Measurements from ENCODE around the gene KRT40. TPM values are rescaled to one million over a fixed set of nuclear protein-coding genes. Genes with fewer than 3 reads are reported as not detected.

The KRT40 gene
- total and polyA plus RNA-seq, 8 donors, result 0.10 TPM; not detected in 7

DNA sequence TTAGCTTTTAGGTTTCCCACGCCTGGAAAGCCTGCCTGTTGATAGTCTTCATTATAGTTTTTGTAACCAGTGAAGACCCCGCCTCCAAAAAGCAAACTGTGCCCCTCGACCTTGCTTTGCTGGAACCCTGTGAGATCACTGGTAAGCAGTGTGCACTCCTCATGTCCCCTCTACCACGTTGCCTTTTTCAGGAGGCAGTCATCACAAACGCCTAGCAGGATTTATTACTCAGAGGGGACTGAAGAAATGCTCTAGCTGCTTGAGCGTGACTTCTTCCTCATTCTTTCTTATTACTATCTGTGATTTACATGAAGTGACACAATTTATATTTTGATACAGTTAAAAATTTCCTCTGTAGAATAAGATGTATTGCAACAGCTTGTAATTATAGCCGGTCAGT, 31.3 kb upstream of the KRT40 start:
- WGBS, 5 donors, result 69 to 81% (median 74%) methylated on average over 7 of the region's 7 CpGs
- DNase-seq, result no peak
- Histone ChIP-seq H3K27me3 (no peaks in the 10 kb centered on the region), H3K27ac (no peak overlapping the region), H3K36me3 (no peaks in the 10 kb centered on the region), H3K9me3 (no peaks in the 10 kb centered on the region), H3K4me1 (no peaks in the 10 kb centered on the region), H3K4me3 (no peak overlapping the region)
- intact Hi-C loops (cut with DNase I; ENCODE audit: low total_unique reads), result no loop called here
- TF ChIP-seq, protein P1, sequence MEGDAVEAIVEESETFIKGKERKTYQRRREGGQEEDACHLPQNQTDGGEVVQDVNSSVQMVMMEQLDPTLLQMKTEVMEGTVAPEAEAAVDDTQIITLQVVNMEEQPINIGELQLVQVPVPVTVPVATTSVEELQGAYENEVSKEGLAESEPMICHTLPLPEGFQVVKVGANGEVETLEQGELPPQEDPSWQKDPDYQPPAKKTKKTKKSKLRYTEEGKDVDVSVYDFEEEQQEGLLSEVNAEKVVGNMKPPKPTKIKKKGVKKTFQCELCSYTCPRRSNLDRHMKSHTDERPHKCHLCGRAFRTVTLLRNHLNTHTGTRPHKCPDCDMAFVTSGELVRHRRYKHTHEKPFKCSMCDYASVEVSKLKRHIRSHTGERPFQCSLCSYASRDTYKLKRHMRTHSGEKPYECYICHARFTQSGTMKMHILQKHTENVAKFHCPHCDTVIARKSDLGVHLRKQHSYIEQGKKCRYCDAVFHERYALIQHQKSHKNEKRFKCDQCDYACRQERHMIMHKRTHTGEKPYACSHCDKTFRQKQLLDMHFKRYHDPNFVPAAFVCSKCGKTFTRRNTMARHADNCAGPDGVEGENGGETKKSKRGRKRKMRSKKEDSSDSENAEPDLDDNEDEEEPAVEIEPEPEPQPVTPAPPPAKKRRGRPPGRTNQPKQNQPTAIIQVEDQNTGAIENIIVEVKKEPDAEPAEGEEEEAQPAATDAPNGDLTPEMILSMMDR (IDR thresholded peaks at IDR 0.05), result no peak
- TF ChIP-seq POLR2AphosphoS5 (IDR thresholded peaks at IDR 0.05), result no peak
- TF ChIP-seq POLR2A (IDR thresholded peaks at IDR 0.05), result no peak
- no peak for TF ChIP-seq EP300 (IDR thresholded peaks at IDR 0.05)

DNA sequence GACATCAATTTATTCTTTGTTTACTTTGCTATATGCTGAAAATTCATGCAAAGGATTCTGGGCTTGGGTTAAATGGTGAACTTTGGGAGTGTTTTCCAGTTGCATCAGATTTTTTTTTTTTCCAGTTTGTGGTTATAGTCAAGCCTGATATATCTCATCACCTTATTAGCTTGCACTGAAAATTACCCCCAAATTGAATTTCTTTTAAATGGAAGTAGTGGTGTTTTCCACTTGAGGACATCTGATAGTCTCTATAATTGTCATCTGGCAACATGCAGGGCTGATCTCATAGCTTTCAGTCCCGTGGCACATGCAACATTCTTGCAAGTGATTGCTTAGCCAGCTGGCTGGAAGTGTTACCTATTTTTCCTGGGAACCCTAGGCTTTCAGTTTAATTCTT, 29.5 kb upstream of the KRT40 start:
- intact Hi-C loops (cut with DNase I; ENCODE audit: low total_unique reads), result no loop called here
- TF ChIP-seq POLR2AphosphoS5 (IDR thresholded peaks at IDR 0.05) (no peak), EP300 (IDR thresholded peaks at IDR 0.05) (no peak), POLR2A (IDR thresholded peaks at IDR 0.05) (no peak)
- TF ChIP-seq, protein P1 (IDR thresholded peaks at IDR 0.05), result no peak

DNA sequence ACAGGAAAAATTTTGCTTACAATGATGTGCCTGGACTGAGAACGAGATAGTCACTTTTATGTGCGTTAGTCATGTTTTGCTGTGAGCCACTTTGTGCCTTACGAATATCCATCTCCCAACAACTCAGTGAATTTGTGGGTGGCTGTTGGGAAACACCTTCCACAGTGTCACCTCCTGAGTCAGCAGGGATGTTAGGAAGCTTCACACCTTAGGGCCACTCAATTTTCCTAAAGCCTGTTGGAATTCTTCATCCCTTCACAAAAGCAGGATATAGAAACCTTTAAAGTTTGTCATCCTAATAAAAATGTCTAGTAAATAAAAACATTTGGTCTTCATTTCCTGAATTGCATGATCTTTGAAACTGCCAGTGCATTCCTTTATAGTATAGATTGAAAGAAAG, 29.1 kb upstream of the KRT40 start:
- 85 to 96% (median 86%) methylated on average over 3 of the region's 3 CpGs for whole genome bisulfite sequencing, 5 donors
- Histone ChIP-seq H3K4me1 (no peaks in the 10 kb centered on the region), H3K4me3 (no peak overlapping the region), H3K36me3 (no peaks in the 10 kb centered on the region), H3K27ac (no peak overlapping the region), H3K9me3 (no peaks in the 10 kb centered on the region), H3K27me3 (no peaks in the 10 kb centered on the region)
- no peak for TF ChIP-seq POLR2A (IDR thresholded peaks at IDR 0.05)
- TF ChIP-seq EP300 (IDR thresholded peaks at IDR 0.05), result no peak
- no peak for TF ChIP-seq POLR2AphosphoS5 (IDR thresholded peaks at IDR 0.05)
- TF ChIP-seq, protein P1 (IDR thresholded peaks at IDR 0.05), result no peak
- intact Hi-C loops (cut with DNase I; ENCODE audit: low total_unique reads), result no loop called here
- no peak for DNase-seq

More for the DNA sequence above, 29.5 kb upstream of the KRT40 start:
- peak in 1 of 2 donors; percentile 15 for DNase-seq
- Histone ChIP-seq H3K27me3 (no peaks in the 10 kb centered on the region), H3K4me3 (no peak overlapping the region), H3K27ac (no peak overlapping the region), H3K4me1 (no peaks in the 10 kb centered on the region), H3K36me3 (no peaks in the 10 kb centered on the region), H3K9me3 (no peaks in the 10 kb centered on the region)
- WGBS, 5 donors, result 28 to 42% (median 39%) methylated on average over 1 of the region's 1 CpG

DNA sequence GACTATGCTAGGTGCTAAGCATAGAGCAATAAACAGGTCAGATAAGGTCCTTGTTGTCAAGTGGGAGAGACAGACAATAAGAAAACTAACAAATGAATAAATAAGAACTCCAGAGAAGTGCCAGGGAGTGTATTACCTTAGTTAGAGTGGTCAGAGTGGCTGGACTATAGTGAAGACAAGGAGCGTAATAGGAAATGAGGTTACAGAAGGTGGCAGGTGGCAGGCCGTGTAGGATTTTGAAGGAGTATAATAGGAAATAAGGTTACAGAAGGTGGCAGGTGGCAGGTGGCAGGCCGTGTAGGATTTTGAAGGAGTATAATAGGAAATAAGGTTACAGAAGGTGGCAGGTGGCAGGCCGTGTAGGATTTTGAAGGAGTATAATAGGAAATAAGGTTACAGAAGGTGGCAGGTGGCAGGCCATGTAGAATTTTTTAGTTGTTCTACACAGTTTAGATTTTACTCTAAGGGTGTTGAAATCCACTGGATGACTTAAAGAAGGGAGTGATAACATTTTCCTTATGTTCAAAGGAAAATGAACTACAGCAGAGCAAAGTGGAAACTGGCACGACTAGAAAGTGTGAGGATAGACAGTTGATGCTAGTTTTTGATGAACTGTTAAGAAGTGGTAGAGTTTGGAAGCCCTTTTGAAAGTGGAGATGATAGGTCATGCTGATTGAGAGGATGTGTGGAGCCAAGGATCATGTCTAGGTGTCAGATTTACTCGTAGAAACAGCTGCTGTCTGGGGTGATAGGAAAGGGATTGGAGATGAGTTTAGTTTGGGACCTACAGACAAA, 28.4 kb upstream of the KRT40 start:
- Histone ChIP-seq H3K4me3 (no peak overlapping the region), H3K27me3 (no peaks in the 10 kb centered on the region), H3K36me3 (no peaks in the 10 kb centered on the region), H3K27ac (no peak overlapping the region), H3K9me3 (no peaks in the 10 kb centered on the region), H3K4me1 (no peaks in the 10 kb centered on the region)
- no peak for DNase-seq
- TF ChIP-seq EP300 (IDR thresholded peaks at IDR 0.05), result no peak
- TF ChIP-seq, protein P1 (IDR thresholded peaks at IDR 0.05), result no peak
- no peak for TF ChIP-seq POLR2AphosphoS5 (IDR thresholded peaks at IDR 0.05)
- no peak for TF ChIP-seq POLR2A (IDR thresholded peaks at IDR 0.05)
- intact Hi-C loops (cut with DNase I; ENCODE audit: low total_unique reads), result no loop called here
- 73 to 85% (median 77%) methylated on average over 6 of the region's 6 CpGs for WGBS, 5 donors

Measured in stomach (tissue), 9 donors.